HG02798 (cell line): ENCODE data around the gene LGALSL.

Experiments
- ATAC-seq: cut with Tn5 transposase; IDR thresholded peaks from one replicate; pipeline ENCODE4 v1.9.1; 2021; ENCODE audit warnings: mild to moderate bottlenecking; ENCODE audit not compliant: unreplicated experiment, poor library complexity

The LGALSL gene

GRCh38 chr2:64467096-64467843 is 13.3 kb downstream of the LGALSL start:
- no peak for ATAC-seq

DNA sequence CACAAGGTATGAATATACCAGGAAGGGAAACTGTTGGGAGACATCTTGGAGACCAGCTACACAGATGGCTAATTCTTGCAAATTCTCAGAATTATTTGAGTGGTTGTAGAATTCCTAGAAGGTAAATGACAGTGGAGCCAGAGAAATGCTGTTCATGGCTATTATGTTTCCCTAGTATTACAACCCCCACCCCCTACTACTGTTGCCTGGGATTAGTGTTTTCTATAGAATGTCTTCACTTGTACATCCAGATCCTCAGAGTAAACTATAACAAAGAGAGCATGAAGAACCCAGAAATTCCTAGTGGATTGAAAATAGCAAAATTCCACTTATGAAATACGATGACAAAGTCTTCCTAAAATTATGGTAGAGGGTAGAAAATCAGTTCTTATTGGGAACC is 15.3 kb downstream of the LGALSL start:
- no peak for ATAC-seq

DNA sequence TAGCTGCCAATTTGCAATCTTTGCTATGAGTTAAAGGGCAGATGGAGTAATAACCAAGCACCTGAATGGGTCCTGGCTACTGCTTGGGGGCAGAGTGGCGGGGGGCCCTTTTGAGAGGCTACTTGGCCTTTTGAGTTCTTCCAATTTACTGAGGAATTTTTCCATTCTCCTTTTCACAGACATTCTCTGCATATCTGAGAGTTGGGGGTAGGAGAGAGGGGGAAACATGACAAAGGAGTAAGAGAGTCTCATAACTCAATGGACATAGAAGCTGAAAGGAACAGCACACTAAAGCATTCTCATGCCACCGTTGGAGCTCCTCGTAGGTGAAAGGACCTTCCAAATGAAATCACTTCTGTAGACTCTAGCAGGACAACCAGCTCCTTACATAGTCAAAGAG is 16.1 kb downstream of the LGALSL start:
- ATAC-seq, result no peak

DNA sequence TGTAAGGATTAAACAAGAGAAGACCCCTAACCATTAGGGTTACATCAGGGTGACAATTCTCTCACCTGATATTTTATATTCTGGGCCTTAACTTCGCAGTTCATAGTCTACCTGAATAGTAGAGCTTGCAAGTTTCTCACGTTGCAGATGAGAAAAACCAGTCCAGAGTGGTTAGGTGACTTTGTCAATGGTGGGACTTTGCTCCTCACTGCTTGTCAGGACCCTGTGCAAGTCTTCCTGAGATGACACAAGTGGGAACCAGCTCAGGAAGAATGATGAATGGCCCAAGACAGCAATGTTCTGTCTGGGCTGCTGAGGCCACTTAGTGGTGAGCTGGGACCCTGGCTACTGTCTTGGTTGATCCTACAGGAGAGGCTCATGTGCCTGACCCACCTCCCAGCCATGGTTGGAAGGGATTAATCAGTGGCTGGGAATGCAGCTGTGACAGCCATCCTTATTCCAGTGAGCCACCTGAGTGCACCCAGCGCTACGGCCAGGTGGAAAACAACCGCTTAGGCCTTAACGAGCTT is 16.9 kb downstream of the LGALSL start:
- ATAC-seq, result no peak

DNA sequence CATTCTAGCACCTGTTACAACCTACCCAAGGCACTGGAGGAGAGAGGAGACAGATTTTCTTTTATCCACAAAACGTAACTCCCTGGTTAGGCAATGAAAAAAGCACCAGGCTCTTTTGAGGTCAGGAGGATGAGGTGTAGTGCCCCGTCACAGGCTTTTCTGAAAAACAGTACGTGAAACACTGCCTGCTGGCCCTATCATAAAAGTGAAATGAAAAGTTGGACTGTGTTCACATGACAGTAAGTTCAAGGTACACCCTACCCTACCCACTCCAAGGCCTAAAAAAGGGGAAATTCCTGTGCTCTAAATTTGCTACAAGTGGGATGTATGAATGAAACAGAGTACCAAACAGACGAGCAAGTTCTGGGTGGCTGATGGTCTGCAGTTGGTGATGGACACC is 17.6 kb downstream of the LGALSL start:
- ATAC-seq, result no peak

DNA sequence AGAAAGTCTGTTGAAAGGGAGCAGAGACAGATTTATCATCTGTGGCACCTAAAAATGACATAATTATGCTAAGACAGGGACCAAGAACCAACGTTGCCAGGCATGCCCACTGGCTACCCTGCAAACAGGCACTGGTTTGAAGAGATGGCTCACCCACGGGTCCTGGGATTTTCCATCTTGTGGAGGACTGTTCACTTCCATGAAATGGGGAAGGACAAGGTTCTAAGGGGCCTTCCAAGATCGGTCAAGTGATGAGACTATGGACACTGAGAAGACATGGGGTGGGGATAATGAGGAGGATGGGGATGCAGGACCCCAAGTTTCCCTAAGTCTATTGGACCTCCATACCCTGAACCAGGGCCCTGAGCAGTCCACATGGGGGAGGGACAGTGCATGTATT is 18.9 kb downstream of the LGALSL start:
- no peak for ATAC-seq

DNA sequence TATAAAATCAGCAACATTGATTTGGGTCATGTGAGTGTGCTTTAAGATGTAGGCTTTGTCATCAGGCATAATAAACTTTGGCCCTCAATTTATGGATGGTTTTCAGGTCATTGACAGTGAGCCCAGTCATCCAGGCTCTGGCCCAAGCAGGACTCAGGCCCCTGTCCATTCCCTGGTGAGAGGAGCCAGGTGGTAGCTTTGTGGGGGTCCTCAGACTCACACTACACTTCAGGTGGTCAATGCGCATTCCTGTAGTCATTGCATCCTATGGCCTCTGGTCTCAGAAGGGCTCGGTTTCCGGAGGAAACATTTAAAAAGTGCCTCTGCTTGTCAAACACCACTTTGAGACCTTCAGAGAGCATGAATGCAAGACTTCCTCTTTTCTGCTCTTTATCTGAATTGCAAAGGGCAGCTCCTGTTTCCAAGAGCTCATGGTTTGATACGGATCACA is 20.2 kb downstream of the LGALSL start:
- no peak for ATAC-seq

- ATAC-seq, result no peak
Observed at GRCh38 chr2:64474636-64475035, 20.7 kb downstream of the LGALSL start.

- ATAC-seq, result no peak
Observed at GRCh38 chr2:64477037-64477436, 23.1 kb downstream of the LGALSL start.

DNA sequence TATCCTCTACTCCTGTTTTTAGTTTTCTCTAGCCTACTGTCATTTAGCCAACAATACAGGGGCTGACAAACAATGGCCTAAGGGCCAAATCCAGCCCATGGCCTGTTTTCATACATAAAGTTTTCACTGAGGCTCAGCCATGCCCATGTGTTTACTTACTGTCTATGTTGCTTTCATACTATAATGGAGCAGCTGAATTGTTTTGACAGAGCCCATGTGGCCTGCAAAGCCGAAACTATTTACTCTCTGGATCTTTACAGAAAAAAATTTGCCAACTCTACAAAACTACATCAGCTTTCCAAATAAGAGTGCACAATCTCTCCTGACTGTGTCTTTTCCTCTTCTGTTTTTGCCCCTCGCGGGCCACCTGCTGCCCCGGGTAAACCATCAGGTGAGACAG is 24.0 kb downstream of the LGALSL start:
- no peak for ATAC-seq

- ATAC-seq, result no peak
Observed at GRCh38 chr2:64478502-64479230, 24.7 kb downstream of the LGALSL start.

GRCh38 chr2:64479259-64480117 is 25.5 kb downstream of the LGALSL start:
- no peak for ATAC-seq

DNA sequence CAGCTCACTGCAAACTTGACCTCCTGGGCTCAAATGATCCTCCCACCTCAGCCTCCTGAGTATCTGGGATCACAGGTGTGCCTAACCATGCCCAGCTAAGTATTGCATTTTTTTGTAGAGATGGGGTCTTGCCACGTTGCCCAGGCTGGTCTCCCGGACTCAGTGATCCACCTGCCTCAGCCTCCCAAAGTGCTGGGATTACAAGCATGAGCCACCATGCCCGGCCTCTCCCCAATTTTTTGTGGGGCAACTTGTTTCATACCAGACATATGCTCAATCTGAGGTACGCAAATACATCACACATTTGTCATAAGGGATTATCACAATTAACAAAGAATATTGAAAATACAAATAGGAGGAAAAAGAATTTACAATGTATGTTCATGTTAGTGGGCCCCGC is 27.7 kb downstream of the LGALSL start:
- no peak for ATAC-seq

- ATAC-seq, result no peak
Observed at GRCh38 chr2:64482243-64482642, 28.3 kb downstream of the LGALSL start.

GRCh38 chr2:64482765-64483504 is 29.0 kb downstream of the LGALSL start:
- ATAC-seq, result no peak

DNA sequence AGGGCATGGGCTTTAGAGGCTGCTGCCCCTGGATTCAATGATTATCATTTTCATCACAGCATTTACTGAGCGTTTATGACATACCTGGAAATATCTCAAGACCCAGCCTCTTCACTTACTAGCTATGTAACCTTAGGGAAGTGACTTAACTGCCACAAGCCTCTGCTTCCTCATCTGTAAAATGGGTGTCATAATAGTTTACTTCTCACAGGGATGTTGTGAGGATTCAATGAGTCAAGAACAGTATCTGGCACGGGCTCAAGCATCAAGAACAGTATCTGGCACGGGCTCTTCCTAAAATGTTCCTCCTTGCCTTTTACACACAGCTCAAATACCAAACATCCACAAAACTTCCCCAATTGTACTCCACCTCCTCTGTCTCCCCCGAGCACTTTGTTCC is 31.4 kb downstream of the LGALSL start:
- ATAC-seq, result no peak

GRCh38 chr2:64485961-64486360 is 32.0 kb downstream of the LGALSL start:
- ATAC-seq, result no peak

DNA sequence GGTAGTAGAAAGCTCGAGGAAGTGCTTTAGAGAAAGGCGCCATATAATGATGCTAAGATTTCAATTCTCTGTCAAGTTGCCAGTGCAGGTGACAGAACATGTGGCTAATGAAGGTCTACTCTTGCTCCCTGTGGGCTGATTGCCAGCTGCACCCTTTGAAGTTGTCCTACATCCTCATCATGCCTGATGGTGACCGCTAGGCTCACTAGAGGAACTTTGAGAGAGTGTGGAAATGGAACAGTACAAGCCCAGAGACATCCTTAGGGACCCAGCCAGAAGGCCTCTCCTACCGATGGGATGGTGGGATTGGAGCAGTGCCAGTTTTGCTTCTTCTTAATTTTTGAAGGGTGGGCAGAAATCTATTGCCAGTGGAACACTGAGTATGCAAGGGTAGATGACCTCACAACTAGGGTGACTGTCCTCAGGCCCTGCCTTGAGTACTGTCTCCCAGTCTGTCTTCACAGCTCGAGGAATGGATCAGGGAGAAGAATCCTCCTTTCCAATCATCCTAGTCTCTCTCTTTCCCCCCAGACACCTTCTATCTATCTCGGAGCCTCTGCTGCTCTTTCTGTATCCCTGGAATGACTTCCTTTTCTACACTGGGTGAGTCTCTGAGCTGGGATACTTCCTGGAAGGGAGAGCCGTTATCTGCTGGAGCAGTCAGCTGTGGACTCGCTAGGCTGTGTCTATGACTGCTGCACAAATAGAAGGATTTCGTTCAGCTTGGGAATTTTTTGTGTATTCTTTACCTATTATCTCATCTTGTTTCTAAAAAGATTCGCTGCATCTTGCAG is 33.5 kb downstream of the LGALSL start:
- ATAC-seq, result no peak
